VCaP (cell line): Measurements from ENCODE around the gene MYO3B.

ENCODE experiments used
- H3K27ac ChIP-seq: fragments of 450-650 bp; 2 replicates; pipeline ENCODE4 v1.5.1; 2017
- TF ChIP-seq, protein P1 (sequence below): fragments of 450-650 bp; conservative IDR thresholded peaks from 2 replicates; pipeline ENCODE4 v1.5.1; 2017; ENCODE audit warnings: mild to moderate bottlenecking, moderate library complexity

The MYO3B gene

GRCh38 chr2:170163411-170164065 lies 14.4 kb upstream of the MYO3B start:
- no peak overlapping the region for H3K27ac ChIP-seq
- TF ChIP-seq, protein P1, sequence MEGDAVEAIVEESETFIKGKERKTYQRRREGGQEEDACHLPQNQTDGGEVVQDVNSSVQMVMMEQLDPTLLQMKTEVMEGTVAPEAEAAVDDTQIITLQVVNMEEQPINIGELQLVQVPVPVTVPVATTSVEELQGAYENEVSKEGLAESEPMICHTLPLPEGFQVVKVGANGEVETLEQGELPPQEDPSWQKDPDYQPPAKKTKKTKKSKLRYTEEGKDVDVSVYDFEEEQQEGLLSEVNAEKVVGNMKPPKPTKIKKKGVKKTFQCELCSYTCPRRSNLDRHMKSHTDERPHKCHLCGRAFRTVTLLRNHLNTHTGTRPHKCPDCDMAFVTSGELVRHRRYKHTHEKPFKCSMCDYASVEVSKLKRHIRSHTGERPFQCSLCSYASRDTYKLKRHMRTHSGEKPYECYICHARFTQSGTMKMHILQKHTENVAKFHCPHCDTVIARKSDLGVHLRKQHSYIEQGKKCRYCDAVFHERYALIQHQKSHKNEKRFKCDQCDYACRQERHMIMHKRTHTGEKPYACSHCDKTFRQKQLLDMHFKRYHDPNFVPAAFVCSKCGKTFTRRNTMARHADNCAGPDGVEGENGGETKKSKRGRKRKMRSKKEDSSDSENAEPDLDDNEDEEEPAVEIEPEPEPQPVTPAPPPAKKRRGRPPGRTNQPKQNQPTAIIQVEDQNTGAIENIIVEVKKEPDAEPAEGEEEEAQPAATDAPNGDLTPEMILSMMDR: no peak

DNA sequence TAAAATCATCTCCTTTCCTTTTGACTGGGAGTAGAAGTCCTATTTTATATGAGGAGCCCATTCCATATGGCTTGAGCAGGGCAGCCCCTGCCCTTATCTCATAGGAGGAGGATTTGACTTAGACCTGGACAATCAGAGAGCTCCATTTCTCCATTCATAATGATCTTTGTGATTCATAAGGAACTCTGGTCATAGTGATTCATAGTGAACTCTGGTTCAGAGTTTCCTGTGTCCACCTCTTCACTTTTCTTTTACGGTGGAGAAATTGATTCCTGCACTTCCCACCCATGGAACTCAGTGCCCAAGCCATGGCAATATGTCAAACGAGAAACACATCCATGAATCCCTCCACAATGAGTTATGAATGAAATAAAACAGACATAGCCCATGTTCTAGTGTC lies 12.8 kb upstream of the MYO3B start:
- TF ChIP-seq, protein P1: no peak
- H3K27ac ChIP-seq: no peak overlapping the region

- TF ChIP-seq, protein P1: no peak
- H3K27ac ChIP-seq: no peak overlapping the region
Measured at GRCh38 chr2:170166735-170167134, 11.2 kb upstream of the MYO3B start.

GRCh38 chr2:170170281-170171040 lies 7.5 kb upstream of the MYO3B start:
- no peak overlapping the region for H3K27ac ChIP-seq
- TF ChIP-seq, protein P1: no peak

- TF ChIP-seq, protein P1: no peak
- H3K27ac ChIP-seq: no peak overlapping the region
Measured at GRCh38 chr2:170176212-170176611, 1.7 kb upstream of the MYO3B start.

DNA sequence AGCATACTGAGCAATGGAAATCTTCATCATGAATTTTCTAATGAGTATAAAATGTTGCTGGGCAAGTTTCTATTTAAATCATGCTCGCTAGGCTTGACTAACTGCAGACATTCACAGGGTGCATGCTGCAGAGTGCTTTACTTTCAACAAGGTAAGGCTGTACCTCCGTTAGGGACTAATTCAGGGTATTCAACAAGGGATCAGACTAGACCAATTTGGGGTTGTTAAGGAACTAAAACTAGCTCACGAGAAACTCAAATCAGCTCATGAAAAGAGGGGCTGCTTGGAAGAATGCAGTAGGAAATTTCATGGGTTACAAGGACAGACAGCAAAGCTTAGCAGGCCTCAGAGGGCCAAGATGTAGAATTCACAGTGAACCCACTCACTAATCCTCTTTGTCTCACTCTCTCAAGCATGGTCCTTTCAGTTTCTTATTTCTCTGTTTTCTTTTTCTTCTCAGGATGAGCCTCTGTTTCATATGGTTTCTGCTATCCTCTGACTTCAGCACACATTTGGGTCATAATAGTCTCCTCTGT lies 2.2 kb downstream of the MYO3B start:
- H3K27ac ChIP-seq: 0 out of 2 replicates have a peak overlapping the region, but pooled peaks have one; percentile 36
- TF ChIP-seq, protein P1: no peak

GRCh38 chr2:170181602-170182001 lies 3.7 kb downstream of the MYO3B start:
- TF ChIP-seq, protein P1: no peak
- H3K27ac ChIP-seq: no peak overlapping the region
